NCI-H226 (cell line): Measurements from ENCODE around the gene DNAJC7.

Experiments
- DNase-seq: peaks from one replicate; pipeline ENCODE4 v3.0.0-alpha.2; 2015

DNAJC7 gene

DNA sequence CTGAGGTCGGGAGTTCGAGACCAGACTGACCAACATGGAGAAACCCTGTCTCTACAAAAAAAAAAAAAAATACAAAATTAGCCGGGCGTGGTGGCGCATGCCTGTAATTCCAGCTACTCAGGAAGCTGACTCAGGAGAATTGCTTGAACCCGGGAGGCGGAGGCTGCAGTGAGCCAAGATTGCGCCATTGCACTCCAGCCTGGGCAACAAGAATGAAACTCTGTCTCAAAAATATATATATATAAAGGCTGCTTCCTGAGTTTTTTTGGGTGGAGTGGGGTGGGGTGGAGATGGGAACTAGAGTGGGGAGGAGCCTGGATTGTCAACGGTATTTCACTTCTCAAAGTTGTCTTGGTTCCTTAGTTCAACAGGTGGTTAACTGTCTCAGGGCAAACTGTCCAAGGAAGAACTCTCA, 7.0 kb downstream of the DNAJC7 start:
- peak; percentile 65 for DNase-seq

DNA sequence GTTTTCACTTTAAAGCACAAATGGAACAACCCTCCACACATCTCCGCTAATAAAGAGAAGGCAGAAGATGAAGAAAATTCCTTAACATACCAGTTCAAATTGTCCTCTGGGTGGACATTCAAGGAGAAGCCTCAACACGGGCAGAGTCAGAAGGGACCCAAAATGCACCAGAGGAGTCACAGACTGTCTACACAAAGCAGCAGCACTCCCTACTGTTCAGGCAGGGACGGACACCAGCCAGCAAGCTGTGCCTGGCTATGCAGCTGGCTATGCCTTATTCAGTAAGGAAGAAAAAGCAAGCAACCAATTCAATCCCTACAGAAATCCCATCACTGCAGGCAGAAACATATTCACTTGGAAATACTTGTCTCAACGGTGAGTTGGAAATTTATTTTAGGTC, 8.1 kb downstream of the DNAJC7 start:
- DNase-seq = no peak

DNA sequence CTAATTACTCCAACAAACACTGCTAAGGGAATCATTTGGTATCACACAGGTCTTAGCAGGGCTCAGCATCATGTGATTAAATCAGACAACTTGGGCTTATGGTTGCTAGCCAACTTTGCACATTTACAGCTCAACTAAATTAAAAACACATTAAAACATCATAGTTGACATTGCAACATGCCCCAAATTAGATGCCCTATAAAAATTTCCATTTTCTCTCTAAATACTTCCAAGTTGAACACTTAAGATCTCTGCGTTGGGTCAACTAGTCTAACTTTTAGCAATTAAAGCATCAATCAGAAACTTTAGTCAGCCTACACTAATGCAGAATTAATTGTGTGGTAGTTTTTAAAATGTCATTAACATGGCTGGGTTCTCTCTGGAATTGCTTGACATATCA, 12.1 kb downstream of the DNAJC7 start:
- DNase-seq = no peak

DNA sequence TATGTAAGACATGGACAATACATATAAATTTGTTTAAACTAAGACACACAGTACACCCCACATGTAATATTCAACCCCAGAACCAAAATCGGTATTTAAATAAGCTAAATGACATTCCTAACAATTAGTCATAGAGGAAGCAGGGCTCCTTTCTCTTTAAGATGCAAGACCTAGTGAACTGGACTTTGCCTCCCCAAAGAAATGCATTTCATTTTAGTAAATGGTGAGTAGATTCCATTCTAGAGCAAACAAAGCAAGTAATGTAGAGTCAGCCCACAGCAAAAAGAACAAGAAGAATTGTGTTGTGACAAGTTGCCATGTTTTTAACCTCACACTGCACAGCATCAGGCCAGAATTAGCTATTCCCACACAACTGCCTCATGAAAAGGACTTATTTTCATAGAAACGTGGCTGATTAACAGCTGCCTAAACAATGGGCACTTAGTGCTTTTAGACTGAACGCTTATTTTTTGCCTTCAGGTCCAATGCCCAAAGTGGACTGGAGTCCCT, 14.4 kb downstream of the DNAJC7 start:
- DNase-seq = no peak

DNA sequence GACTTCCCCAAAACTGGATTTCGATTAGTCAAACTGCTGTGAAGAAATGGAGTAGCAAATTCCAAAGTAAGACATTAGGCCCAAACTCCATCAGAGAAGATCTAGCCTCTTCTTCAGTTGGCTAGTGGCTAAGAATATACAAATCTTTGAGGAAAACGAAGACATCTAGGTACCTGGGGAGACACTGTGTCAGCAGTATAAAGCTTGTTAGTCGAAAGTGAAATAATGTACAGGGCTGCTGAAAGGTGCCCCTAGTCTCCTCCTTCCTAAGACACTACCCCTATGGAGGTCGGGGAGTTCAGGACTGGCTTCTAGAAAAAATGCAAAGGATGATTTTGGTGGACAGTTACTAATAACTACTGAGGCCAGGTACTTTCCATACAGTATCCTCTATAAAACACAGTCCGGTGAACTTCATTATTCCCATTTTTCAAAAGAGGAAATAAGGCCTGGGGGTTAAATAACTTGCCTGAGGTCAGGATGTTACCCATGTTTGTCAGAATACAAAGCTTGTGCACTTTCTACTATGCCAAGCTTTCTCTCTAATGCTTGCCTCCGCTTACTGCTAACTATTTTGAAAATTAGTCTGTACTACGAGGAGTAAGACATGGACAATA, 15.0 kb downstream of the DNAJC7 start:
- DNase-seq = no peak

DNA sequence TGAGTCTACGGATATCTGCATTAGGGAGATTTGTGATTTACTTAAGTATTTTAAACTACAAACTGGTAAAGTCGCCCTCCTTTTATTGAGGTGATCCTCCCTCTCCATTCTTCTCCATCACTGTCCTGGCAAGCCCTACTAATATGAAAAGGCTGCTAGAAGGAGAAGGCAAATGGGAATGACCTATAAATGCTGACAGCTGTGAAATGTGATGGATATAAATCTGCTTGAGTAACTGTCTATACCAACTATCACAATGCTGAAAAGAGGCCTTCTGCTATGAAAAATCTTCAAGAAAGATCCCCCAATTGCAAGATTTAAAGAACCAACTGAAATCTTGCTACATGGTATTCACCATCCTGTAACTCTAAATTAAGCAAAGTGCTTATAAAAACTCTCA, 15.5 kb downstream of the DNAJC7 start:
- no peak for DNase-seq

DNA sequence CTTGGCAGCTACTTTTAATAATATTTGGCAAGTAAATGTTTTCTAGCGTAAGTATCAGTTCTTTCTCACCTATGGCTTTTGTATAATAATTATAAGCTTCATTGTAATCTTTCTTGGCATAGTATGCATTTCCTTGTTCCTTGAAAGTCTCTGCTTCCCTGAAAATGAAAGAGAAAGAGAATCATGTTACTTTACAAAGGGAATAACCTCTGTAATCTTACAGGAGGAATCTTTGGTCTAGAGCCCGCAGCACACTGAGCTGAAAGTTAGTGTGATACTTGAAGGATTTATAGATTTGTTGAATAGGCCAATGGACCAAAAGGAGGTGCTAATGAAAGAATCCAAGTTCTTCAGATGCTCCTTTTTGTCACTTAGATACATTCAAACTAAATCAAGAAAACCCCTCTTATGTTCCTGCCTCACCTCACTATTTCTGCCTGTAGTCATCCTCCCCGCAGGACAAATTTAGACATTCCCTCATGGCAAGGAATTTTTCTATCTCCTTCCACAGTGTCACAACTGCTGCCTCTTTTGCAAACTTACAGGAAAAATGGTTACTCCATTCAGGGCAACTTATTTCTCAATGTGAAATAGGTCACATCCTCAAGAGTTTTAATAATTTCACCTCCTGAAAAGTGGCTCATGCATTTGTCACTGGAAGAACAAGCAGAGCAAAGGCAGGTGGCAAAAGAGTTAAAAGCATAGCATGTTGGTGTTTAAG, 16.7 kb downstream of the DNAJC7 start:
- no peak for DNase-seq

DNA sequence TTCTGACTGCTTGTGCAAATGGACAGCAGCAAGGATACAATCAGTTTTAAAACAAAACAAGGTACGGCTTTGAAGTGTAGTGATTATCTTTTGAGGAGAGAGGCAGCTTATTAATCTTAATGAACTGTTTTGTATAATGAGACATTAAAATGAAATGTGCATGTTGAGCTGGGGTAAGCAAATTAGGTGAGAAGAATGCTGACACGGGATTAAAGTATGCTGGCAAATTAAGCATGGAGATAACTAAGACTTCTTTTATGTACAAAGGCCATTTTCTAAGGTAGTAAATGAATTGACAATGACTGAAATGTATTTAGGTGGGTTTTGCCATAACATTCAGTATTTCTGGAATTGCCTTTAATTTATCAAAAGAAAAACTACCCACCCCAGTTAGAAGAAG, 18.7 kb downstream of the DNAJC7 start:
- DNase-seq = no peak

DNA sequence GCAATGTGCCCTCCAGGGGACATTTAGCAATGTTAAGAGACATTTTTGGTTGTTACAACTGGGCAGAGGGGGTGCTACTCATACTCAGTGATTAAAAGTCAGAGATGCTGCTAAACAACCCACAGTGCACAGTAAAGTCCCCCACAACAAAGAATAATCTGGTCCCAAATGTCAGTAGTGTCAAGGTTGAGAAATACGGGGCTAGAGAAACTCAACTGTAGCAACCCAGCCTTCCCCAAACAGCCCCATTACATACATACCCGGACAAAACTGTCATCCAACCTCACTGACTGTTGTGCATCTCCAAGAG, 20.4 kb downstream of the DNAJC7 start:
- no peak for DNase-seq

DNA sequence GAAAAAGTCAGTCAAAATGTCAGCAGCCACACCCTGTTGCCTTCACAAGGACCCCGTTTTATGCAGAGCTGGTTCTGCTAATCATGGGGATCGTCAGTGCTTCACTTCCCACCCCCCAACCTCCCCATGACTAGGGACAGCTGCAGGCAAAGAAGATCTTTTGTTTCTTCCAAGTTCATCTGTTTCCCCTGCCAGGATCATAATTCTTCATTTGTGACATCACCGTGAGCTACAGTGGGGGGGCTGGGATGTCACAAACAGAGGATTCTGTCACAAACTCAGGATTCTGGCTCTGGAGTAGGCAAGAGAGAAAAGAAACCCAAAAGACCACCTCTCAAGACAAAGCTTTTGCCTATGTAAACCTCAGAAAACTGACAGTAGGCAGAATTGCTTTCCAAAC, 24.7 kb downstream of the DNAJC7 start:
- DNase-seq = no peak

DNA sequence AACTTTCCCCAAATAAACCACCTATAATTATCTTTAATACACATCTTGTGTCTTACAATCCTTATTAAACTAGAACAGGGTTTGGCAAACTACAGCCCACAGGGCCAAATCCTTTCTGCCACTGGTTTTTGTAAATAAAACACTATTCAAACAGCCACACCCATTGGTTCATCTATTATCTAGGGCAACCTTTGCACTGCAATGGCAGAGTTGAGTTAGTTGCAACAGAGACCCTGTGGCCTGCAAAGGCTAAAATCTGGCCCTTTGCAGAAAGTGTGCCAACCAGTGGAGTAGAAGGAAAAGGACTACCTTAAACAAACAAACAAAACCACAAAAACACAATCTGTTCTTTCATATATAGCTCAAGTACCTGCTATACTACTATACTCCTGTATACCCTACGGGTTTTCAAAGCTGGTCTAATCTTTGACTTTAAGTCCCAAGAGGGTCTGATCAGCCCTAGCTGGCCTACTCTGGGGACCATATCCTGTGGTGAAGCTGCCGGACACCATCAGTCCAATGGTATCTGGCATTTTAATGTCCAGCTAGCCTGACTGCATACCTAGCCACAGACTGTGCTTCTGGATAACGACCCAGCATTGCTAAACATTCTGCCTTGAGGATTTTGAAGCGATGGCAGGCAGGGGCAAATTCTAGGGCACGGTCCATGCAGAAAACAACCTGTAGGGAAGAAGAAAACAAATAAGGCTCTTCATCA, 27.4 kb downstream of the DNAJC7 start:
- no peak for DNase-seq

DNA sequence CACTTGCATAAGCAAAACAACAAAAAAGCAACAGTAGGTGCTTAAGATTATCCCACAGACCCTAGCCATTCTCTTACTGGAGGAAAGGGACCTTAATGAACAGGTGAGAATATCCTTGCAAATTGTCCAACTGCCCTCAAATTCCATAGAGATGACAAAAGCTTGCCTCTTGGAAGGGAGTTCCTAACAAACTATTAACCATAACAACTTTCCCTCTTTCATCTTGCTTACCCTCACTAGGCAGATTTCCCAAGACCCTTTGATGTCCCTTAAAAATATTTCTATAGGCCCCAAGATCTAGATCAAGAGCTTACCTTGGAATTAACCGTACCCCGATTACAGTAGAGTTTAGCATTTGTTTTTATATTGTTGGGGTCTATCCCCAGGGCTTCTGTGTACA, 28.8 kb downstream of the DNAJC7 start:
- DNase-seq = no peak

DNA sequence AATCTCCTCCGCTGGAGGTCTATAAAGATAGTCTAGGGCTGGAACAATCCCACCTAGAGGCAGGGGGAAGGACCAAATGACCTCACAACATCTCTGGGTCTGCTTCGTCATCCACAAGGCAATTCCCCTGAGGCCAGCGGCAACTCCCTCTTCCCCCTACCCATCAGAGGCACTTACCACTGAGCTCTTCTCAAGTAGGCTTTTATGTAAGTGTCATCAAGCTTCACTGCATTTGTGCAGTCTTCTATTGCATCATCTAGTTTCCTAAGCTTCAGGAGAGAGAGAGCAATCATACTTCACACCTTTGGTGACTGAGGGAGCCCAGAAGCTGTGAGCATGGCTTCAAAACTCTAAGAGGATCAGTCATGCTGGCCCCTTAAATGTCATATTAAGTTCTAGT, 29.6 kb downstream of the DNAJC7 start:
- no peak for DNase-seq

DNA sequence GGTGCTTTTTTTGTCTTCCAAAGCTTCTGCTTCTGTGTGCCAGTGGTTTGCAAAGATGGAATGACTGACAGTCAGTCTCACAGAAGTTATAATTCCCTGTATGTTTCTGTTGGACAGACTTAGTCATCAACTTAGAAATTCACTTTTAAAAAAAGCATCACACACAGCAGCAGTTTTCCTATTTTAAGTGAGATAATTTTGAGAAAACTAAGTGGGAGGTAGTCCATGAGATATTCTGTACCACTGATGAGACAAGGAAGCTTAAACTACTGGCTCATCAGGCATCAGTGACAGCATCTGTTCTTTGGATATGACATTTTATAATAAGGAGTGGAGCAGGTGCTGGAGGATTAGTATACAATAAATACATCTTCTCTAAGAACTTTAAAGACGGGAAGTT, 30.6 kb downstream of the DNAJC7 start:
- DNase-seq = no peak

DNA sequence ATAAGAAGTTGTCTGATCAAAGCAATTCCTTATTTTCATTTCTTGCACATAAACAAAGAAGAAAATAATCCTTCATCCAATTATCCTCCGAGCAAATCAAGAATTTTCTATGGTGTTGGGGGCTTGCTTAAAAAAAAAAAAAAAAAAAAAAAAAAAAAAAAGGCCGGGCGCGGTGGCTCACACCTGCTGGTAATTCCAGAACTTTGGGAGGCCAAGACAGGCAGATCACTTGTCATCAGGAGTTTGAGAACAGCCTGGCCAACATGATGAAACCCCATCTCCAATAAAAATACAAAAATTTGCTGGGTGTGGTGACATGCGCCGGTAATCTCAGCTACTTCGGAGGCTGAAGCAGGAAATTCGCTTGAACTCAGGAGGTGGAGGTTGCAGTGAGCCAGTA, 31.3 kb downstream of the DNAJC7 start:
- DNase-seq = no peak

DNA sequence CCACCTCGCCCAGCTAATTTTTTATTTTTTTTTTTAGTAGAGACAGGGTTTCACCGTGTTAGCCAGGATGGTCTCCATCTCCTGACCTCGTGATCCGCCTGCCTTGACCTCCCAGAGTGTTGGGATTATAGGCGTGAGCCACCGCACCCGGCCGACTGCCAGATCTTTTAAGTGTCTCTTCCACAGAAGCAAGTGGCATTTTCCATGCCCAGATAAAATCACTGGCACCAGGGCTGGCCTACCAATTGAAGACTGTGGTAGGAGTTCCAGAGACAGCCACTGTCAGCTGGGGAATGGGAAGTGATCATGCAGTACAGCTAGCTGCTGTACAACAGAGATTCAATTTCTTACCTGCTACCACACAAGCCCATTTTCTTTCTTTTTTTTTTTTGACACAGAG, 32.8 kb downstream of the DNAJC7 start:
- DNase-seq = no peak

DNA sequence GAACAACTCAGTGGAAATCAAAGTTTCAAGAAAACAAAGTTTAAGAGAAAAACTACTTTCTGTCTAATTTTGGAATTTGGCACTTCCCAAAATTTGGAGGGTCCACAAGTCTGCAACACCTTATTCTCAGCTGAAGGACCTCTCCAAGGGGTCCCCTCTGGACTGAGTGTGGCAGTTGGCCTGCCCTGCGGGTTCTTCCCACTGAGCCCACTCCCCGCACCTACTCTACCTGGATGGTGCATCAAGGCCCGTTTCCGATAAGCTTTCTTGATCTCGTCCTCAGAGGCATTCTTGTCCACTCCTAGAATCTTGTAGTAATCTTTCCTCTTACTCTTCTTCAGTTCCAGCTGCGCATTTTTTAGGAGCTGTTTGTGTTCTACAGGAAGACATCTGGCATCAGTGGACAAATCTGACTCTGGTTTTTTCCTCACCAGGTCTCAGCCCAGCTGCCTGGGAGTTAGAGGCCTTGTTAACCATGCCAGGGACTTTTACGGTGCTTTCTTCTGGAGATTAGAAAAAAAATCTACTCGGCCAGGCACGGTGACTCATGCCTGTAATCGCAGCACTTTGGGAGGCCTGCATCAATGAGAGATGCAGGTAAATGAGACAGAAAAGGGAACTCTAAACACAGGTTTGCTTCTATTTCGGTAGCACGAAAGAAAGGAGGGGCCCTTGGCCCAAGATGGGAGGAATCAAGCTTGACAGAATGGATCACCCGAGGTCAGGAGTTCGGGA, 35.0 kb downstream of the DNAJC7 start:
- no peak for DNase-seq

DNA sequence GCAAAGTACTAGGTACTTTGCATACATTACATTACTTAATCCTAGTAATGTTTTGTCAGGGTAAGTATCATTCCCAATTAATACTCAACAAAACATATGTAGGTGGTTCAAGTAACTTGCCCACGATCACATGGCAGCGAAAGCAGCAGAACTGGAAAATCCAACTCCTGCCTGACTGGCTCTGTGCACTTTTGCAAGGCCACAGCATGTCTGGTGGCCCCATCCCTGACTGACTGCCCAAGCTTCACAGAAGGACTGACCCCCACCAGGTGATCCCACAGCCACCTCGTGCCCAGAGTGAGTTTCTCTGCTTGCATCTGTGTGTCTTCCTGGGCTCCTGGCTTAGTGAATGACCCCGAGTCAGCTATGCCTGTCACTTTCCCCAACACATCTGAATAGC, 39.2 kb downstream of the DNAJC7 start:
- no peak for DNase-seq

DNA sequence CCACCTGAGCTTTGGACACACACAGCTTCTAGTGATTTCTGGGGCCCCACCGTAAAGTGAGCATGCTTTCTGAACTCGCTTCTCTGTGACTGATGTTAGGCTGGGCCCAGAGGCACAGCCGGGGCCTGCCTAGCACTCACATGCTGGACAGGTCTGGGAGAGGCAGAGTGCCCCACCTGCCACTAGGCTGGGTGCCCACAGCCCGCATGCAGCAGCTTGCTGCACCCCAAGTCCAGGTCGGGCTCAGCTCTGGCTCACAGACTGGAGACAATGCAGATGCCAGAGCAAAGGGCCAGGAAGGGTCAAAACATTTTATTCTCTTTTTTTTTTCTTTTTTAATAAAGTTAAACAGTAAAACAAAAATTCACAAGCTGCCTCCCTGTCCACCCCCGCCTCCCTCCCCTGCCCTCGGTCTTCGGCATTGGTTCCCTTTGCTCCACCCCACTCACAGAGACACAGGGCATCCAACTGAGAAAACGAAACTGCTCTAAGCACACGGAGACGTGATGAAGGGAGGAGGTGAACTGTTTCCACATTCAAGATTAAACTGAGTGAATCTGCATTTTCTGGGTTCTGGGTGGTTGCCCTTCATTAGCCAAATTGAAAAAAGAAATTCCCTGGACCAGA, 41.0 kb downstream of the DNAJC7 start:
- DNase-seq = no peak

DNA sequence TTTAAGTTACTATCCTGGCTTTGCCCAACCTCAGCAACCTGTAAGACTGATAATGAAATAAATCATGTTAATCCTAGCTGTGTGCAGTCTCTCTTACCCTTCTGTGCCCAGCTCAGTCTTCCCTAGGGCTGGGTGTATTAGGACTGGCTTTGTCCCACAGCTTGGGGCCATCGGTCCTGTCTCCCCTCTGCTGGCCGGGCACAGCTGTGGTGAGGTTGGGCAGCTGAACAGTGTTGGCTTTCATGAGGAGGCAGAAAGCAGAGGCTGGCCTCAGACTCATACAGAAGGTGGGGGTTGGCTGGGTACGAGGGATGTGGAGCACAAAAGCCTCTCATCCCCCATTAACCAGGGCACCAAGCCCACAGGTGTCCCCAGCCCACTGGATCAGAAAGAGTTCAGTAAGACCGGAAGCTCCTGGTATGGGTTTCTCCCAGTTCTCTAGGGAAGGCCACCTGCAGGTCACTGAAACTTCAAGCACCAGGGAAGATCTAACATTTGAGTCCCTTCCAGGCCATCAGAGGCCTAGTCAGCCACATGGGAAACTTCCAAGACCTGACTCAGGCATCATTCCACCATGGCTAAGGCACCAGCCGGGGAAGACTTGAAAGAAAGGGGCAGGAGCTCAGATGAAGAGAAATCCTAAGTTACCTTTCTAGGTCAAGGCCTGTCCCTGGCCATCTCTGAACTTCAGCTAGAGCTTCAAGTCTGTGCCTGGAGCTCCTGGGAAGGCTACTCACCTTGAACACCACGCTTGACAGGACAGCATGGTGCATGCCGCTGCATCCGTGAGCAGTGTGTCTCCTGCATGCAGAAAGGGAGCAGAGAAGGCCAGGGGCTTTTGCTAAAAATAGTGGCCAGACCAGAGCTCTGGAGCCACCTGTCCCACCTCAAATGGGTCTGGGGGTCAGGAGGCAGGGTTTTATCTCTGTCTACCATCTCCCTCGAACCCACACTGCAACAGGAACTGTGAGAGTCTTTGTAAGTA, 41.8 kb downstream of the DNAJC7 start:
- DNase-seq = no peak

DNA sequence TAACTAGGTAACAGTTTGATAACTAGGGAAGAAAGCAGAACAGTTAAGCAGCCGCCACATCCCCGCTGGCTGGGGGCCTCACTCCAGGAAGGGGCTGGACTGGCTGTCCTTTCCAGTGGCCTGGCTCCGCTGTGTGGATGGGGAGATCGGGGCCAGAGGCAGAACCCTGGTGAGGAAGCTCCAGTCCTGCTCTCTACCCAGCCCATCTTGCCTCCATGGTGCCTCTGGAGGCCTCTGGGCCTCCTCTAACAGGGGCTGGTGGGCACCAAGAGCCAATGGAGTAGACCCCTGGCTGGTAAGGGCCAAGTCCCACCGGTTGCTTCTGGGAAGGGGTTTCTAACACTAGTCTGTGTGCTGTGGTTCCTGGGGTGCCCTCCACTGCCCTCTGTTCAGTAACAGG, 42.6 kb downstream of the DNAJC7 start:
- DNase-seq = no peak

DNA sequence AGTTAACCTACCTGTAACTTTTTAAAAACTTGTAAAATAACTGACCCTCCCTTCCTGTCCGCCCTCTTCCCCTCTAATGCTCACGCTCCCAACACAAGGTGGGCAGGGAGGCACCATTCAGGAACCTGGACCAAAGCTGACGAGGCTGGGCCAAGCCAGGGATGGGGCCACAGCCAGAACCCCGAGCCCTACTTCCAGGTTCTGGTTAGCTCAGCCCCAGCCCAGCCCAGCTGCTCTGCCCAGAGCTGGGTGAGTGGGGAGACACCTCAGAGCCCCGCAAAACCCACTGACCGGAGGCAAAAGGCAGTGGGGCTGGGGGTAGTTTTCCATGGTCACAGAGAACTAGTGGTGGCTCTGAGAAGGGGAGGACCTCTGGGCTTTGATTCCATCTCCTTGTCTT, 43.2 kb downstream of the DNAJC7 start:
- DNase-seq = no peak
